H4 (cell line): ENCODE results near the gene BUD31. TPM values are rescaled to one million over a fixed set of nuclear protein-coding genes. Genes with fewer than 3 reads are reported as not detected.
"Not testable (repeated sequence)": the region's sequence is repeated elsewhere in the genome, so short reads cannot be mapped to it uniquely, and the experiment has no call there.

ENCODE experiments used
- DNase-seq: peaks from one replicate; pipeline ENCODE4 v3.0.0-alpha.2; 2015; ENCODE audit warnings: low spot score
- total RNA-seq: library from RNA; depleted of rRNA; stranded (reverse); fragments of >200 nt; shearing (Covaris generic); gene quantifications from 2 replicates; pipeline ENCODE4 v1.2.3, GENCODE V29; 2014

The BUD31 gene
- total RNA-seq, 1 experiment from 2014 or later, result 186 TPM

DNA sequence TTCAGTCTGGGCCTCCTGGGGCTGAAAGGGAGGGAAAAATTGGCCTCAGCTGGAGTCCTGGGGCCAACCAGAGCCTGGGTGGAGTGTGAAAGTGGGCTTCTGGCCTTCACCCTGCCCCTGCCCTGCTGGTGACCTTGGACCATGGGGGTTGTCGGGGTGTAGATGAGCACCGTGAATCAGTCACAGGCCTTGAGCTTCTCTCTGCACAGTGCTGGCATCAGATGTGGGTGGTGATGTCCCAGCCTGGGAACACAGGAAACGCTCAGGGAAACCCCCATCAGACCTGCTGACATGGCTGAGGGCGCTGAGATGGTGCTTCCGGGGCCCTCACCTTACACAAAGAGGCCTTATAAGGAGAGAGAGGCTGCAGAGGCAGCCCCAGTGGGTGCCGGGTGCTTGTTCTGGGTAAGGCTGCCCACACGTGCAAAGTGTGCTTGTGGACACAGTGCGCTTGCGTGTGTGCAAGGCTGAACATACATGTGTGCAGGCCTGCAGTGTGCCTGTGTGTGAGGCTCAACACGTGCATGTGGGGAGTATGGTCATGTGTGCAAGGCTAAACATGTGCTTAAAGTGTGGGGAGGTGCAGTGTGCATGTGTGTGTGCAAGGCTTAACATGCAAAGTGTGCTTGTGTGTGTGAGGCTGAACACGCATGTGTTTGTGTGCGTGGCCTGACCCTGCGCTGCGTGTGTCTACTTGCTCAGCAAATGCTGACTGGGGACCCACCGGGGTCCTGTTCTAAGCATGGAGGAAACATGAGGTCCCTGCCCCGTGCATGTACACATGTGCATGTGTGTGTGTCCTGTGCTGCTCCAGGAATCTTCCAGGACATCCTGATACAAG lies 27.7 kb upstream of the BUD31 start:
- no peak for DNase-seq

GRCh38 chr7:99381664-99382075 lies 27.1 kb upstream of the BUD31 start:
- DNase-seq, result no peak

DNA sequence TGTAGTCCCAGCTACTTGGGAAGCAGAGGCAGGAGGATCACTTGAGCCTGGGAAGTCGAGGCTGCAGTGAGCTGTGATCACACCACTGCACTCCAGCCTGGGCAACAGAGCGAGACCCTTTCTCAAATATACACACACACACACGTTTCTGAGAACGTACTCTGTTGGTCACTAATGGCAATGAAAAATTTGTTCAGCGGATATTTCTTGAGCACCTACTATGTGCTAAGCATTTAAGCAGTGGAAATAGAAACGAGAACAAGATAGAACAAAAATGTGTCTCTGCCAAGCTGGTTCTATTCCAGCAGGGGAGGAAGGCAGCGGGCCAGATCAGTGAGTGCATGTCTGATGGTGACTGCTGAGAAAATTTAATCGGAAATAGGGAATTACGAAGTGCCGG lies 25.6 kb upstream of the BUD31 start:
- no peak for DNase-seq

DNA sequence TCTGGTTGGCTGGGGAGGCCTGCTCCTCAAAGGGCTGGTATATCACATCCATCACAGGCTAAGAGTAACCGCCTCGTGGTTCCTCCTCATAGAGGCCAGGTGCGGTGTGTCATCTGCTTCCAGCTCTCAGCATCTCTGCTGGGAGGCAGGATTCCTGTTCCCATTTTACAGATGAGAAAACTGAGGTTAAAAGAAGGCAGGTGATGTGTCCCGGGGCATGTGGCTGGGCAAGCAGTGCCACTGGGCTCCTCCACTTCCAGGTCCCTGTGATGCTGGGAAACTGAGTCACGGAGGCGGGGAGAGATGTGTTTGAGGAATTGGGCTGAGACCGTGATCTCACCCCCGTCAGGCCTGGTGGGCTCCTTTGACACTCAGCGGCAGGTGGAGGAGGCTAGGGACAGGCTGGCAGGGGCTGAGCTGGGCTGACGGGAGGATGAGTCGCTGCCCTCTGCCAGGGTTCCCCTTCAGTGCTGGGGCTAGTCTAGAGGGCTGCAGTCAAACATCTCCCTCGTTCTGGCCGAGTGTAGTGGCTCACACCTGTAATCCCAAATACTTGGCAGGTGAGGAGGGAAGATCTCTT lies 24.9 kb upstream of the BUD31 start:
- no peak for DNase-seq

DNA sequence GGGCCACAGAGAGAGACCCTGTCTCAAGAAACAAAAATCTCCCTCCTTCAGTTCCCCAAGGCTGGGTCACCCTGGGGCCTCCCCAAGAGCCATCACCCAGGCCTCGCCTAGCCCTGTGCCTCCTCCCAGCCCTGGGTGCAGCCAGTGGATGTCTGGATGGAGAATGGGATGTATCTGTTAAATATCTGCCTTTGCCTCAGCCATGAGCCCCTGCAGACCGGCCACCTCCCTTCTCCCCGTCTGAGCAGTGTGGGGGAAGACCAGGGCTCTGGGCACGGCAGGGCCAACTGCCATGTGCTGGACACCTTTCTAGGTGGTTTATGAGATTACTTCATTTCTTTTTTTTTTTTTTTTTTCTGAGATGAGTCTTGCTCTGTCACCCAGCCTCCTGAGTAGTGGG lies 24.2 kb upstream of the BUD31 start:
- DNase-seq, result no peak

DNA sequence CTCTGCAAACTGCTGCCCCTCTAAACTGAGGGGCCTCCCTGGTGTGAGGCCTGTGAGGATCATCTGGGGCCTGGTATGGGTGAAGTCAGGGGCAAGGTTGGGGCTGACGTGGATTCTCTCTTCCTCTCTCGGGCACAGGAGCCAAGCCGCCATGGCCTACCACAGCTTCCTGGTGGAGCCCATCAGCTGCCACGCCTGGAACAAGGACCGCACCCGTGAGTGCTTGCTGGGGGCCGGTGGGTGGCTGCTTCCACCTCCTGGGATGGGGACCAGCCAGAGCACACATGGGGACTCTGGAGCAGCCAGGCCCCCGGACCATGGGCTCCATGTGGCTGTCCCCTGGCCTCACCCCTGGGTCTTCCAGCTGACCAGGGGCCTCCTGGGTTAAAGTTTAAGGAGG lies 23.2 kb upstream of the BUD31 start:
- no peak for DNase-seq

DNA sequence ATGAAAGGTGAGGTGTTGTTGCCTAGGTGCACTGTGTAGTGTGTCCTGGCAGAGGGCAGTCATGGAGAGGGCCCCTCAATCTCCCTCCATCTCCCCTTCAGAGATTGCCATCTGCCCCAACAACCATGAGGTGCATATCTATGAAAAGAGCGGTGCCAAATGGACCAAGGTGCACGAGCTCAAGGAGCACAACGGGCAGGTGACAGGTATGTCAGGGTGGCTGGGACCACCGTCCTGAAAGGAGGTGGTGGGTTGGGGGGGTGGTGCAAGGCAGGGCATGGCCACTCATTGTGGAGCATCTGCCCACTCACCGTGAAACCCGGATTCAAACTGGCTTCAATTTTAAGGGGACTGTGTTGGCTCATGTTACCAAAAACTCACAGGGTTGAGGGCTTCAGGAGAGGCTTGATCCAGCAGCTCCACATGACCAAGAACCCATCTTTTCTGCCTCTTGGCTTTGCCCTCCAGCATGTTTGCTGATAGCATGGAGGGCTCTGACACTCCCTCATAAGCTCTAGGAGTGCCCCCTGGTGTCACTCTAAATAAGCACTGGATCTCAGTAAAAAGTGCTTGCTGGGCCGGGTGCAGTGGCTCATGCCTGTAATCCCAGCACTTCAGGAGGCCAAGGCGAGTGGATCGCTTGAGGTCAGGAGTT lies 22.1 kb upstream of the BUD31 start:
- no peak for DNase-seq

- DNase-seq, result not testable (repeated sequence)
Observed at GRCh38 chr7:99387239-99387635, 21.5 kb upstream of the BUD31 start.

- no peak for DNase-seq
Observed at GRCh38 chr7:99387912-99388311, 20.9 kb upstream of the BUD31 start.

- no peak for DNase-seq
Observed at GRCh38 chr7:99389772-99390171, 19.0 kb upstream of the BUD31 start.

DNA sequence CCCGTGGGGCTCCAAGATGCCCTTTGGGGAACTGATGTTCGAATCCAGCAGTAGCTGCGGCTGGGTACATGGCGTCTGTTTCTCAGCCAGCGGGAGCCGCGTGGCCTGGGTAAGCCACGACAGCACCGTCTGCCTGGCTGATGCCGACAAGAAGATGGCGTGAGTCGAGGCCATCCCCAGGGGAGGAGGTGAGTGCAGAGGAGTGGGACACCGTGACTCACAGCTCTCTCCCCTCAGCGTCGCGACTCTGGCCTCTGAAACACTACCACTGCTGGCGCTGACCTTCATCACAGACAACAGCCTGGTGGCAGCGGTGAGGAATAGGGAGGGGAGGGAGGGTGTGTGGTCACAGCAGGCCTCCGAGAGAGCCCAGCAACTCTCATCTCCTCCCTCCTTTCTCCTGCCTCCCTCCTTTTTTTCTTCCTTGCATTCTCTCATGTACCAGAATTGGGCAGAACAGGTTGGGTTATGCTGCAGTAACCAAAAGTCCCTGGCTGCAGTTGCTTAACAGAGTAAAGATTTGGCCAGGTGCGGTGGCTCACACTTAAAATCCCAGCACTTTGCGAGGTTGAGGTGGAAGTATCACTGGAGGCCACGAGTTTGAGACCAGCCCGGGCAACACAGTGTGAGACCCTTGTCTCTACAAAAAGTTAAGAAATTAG lies 17.7 kb upstream of the BUD31 start:
- DNase-seq, result no peak

GRCh38 chr7:99392046-99392445 lies 16.7 kb upstream of the BUD31 start:
- no peak for DNase-seq

- no peak for DNase-seq
Observed at GRCh38 chr7:99392659-99393354, 16.0 kb upstream of the BUD31 start.

DNA sequence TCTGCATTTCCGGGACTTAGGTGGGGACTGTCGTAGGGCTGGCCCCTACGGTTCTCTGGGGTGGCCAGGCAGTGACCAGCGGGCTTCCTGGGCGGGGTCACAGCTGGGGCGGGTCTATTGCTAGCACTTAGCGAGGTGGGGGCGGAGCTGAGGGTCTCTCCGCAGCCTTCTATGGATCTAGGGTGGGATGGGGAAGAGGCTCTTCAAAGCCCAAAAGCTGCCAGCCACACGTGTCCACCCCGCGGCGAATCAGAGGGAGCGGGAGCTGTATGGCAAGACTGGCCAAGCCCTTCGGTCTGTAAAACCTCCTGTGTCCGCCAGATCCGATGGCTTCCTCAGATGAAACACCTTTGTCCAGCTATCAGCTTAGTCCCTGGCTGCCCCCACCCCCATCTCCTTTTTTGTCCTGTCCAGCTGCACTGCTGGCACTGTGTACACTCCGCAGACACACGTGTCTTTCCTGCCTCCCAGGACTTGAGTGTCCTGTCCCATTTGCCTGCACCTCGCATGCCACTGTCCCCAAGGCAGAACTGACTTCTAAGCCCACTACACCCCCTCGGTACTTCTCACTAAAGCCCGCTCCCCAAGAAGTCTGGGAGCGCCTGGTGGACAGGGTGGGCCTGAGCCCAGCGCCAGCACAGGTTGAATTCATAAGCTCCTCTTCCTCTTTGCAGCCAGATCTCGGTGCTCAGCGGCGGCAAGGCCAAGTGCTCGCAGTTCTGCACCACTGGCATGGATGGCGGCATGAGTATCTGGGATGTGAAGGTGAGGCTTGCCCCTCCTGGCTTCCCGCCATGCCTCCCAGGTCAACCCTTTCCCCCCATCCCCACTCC lies 15.2 kb upstream of the BUD31 start:
- no peak for DNase-seq

DNA sequence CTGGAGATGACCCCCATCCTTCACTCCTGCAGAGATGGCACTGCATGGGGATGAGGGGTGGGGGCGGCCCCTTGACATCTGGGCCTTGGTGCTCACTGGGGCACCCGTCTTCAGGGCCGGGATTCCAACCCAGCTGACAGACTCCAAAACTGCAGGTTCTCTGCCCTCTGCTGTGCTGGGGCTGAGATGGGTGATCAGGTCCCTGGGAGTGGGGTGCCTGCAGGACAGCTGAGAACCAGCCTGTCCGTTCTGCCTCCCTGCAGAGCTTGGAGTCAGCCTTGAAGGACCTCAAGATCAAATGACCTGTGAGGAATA lies 14.6 kb upstream of the BUD31 start:
- DNase-seq, result no peak

DNA sequence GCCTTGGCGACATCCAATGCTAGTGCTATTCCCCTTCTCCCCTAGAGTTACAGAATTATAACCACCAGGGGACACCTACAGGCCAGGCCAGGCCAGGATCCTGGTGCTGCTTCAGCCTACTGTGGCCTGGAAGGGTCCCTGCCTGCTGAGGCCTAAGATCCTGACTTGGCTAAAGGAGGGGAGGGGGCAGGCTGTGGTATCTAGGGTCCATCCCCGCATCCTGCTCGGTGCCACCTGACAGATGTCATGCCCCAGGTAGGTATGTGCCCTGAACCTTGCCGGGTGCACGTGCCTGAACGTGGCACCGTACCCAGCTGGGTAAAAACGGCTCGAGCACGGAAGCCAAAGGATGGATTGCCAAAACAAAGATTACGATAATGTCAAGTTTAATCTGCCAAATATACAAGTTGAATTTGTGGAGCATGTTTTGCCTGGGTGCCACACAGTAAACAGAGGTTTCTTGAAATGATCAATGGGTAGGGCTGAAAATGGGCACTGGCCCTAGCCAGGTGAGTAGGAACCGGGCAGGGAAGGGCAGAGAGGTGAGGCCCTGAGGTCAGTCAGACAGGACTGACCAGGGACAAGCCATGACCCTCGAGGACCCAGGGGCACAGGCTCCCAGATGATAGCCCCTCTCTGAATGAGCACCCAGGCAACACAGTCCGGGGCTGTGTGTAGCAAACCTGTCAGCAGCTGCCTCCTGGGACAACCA lies 13.0 kb upstream of the BUD31 start:
- DNase-seq, result no peak

- no peak for DNase-seq
Observed at GRCh38 chr7:99396418-99397296, 12.1 kb upstream of the BUD31 start.

DNA sequence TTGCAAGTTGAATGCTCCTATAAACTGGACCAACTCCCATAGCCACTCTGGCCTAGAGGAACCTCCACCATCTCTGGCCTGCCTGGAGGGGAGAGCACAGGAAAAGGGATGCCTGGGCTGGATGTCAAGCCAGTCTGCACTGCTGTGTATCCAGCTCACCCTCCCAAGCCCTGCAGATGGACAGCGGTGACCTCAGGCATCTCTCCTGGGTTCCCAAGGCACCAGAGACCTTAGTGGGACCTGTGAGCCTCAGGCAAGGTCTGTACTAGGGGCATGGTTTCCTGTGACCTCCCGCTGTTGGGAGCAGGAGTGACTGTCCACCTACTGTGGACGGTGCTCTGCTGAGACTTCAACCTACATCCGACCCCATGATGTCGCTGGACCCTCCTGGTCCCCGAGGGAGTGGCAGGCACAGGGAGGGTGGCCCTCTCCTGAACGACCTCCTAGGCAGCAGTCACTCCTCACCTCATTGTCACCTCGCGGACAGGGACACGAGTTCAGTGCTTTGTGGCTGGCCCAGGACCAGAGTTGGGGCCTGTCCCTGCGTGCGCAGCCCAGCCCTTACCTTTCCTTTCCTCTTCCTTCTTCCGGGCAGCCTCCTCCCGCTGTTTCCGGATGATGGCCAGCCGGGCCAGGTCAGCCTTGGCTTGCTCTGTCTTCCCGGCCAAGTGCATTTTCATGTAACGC lies 11.3 kb upstream of the BUD31 start:
- DNase-seq, result no peak

DNA sequence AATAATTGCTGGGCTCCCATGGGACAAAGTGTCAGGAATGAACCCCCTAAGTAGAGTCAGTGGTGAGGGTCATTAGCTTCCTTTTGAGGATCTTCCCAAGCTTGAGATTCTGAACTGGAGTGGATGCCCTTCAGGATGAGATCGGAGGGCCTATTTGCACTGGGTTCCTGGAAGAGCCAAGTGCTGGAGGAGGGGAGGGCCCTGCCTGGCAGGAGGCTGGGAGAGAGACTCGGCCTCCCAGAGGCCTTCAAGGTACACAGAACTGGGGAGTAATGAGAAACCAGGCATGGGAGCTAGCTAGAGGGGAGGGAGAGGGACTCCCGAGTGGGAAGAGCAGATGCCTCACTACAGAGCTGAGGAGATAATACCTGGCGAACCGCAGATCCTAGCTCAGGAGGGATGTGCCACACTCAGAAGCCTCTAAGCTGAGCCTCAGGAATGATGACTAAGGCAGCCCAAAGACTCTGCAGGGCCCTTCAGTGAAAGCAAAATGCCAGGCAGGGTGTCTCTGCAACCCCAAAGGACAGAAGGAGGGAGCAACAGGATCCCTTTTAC lies 9.8 kb upstream of the BUD31 start:
- DNase-seq, result no peak
